ENCODE data around the gene DCDC1. TPM values are rescaled to one million over a fixed set of nuclear protein-coding genes. Genes with fewer than 3 reads are reported as not detected.

The DCDC1 gene
- total RNA-seq, 1 donor from 2014 or later, result 0.03 TPM

DNA sequence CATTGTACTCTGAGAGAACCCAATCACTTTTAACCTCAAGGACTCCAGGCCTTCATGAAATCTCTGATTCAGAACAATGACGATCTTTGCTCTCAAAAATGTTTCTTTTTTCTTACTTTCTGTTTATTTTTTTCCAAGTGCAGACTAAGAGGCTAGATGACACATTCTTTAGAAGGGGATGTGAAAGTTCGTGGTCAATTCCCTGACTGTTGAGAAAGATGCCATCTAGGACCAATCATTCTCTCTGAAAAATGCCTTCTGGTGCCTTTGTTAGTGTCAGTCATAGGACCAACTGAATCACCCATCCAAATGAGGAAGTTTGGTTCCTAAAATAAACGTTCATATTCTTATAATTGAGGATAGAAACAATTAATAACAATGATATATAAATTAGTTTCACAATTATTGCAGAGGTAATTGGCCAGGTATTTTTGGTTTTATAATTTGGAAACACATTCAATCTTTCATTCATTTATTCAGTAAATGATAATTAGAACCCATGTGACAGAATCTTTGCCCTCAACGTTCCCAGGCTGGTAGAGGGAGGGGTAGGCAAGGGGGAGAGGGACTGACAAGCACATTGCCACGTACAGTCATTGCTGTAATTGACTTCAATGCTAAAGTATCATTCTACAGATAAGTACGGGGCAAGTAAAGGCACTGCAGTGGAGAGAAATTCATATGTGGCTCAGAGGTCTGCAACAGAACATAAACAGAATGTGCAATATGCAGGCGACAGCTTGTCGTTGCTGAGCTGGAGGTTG, 450.0 kb downstream of the DCDC1 start:
- peak; percentile 19 for DNase-seq (ENCODE audit: low read depth)

DNA sequence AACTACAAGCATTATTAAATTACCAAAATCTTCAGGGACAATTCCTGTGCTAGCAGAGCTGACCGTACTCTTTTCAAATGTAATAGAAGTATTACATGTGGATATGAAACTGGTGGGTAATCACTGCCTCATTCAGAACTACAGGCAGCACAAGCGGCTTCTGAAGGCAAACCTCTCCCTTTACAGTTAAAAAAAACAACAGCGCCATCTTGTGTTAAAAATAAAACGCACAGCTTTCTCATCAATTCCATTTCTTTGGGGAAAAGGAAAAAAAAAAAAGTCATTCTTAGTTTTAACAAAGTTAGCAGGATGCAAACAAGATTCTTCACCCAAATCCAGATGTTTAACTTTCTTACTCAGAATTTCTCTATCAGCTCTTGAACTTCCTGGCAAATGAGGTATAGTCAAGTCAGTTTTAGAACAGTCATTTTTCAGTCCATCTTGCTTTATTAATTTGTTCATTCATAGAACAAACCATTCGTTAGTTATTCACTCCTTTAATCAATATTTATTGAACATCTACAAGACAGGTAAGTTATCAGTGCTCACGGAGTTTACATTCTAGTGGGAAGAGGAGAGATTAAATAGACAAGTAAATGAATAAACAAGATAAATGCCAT, 451.6 kb downstream of the DCDC1 start:
- peak; percentile 77 for DNase-seq (ENCODE audit: low read depth)

DNA sequence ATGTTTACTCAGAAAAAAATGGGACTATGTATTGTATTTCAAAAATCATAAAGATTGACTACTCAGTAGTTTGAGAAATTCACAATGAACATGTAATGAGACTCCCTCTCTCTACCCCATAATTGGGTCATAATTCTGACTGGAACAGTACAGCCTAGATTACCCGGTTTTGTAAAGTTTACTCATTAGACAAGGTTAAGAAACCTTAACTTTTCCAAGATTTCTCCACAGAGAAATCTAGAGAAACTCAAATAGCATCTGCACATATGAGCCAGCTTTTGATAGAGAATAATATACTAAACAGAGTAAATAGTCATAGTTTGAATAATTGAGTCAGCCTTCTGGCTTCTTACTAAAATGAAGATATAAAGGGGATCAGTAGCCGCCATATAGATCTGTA, 452.3 kb downstream of the DCDC1 start:
- no peak for DNase-seq (ENCODE audit: low read depth)

DNA sequence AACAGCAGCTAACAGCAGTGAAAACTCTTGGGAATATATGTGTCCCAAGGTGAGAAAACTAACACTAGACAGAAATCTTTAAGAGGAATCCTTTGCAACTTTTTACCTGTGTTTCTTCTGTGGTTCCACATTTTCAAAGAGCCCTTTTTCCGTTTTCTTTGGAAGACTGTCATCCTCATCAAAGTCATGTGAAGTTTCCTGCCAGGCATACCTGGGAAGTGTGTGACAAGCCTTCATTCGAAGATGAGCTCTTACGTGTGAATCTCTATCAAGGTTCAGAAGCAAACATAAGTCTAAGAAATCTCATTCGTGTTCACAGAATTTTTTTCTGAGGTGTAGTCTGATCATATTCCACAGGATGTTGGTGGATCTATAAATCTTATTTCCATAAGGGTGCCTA, 452.8 kb downstream of the DCDC1 start:
- DNase-seq (ENCODE audit: low read depth), result no peak

DNA sequence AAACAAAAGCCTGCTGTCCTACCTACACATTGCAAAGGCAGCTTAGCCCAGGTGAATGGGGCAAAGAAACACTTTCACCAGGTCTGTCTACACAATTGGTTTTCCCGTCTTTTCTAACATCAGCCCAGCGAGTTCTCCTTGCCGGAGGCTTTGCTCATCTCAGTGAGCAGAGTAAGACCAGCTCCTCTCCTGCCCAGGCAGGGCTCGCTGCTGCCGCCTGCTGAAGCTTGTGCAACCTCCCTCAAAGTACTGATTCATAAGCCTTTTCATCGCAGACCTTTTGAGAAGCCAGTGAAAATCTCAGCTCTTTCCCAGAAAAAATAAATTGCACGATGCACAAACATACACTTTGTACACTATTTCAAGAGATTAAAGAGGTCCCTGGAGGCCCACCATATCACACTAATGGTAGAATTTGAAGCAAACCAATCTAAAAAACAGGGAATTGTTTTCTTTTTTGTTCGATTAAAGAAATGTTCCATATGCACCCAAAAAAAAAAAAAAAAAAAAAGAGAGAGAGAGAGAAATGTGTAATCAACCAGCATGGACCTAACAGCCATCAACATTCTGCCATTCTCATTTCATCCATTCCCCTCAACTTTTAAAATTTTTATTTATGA, 455.3 kb downstream of the DCDC1 start:
- DNase-seq (ENCODE audit: low read depth), result peak; percentile 72

DNA sequence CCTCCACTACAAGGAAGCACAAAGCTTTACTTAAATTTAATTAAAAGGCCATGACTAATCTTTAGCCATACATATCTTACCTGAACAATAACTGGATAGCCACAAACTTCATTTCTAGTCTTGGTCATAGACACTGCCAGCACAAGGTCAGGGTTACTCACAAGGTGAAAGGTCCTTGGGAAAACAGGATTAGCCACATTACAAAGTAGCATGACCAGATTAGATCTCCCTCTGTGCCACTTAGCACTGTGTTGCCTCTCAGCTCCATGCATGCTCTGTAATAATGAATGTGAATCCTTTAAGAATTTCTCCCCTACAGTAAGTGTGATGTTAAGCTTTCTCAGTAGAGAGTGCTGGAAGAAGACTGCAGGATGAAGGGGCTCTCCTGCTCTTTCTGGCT, 458.3 kb downstream of the DCDC1 start:
- DNase-seq (ENCODE audit: low read depth), result no peak

DNA sequence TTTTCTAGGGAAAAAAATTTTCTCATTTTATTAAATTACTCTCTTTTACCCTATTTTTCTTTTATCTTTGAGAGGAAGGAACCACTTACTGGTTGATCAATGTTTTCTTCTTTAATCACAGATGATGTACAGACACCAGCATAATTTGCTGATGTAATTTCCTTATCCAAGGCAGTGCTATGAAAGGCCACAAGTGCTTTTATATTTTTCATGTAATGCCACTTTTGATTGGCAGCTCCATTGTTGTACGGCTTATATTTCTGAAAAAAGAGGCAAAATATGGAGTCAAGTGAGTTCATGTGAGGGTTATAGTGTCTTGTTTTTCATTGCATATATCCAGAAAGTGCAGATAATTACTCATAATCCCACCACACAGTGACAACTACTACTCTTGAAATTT, 460.7 kb downstream of the DCDC1 start:
- no peak for DNase-seq (ENCODE audit: low read depth)

DNA sequence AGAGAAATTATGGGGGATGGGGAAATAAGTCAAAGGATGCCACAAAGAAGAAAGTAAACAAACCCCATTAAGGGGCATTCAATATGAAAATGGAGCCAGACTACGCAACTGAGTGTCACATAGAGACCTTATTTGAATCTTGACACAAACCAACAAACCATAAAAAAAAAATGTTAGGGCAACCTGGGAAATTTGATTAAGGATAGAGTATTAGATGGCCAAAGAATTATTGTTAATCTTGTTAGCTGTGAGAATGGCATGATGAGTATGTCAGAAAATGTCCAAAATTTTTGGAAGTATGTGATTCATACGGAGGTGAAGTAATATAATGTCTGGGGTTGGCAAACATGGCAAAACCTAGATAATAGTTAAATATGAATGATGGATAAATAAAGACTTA, 461.3 kb downstream of the DCDC1 start:
- DNase-seq (ENCODE audit: low read depth), result no peak

DNA sequence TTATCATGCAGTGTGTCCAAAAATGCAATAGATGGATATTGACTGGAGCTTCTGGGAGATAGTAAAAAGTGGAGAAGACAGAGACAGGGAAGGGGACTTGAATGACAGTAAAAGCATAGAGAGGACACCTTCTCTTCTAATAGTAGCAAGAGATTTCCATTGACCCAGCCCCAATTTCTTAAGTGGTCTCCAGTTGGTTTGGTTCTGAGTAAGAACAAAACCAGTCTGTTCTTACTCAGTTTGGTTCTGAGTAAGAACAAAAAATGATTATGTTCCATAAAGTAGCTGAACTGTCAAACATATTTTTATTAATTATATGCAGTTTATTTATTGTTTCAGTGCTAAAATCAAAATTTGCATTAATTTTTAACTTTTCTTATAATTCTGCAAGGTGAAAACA, 466.6 kb downstream of the DCDC1 start:
- DNase-seq (ENCODE audit: low read depth), result no peak

DNA sequence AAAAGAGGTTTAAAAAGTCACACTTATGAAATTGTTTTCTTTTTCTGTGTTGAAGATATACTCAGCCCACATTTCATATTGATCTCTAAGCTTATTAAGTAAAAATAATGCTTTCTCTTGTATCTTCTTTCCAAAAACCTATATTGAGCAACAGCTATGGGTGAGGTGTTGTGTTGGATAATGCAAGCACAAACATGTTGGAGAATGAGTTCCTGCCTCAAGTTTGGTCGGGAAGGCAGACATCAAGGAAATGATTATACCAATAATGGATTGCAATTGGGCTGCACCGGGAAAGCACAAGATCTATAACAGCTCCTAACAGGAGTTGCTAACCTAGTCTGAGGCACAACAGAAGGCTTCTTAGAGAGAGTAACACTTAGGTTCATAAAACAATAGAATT, 474.5 kb downstream of the DCDC1 start:
- DNase-seq (ENCODE audit: low read depth), result no peak

DNA sequence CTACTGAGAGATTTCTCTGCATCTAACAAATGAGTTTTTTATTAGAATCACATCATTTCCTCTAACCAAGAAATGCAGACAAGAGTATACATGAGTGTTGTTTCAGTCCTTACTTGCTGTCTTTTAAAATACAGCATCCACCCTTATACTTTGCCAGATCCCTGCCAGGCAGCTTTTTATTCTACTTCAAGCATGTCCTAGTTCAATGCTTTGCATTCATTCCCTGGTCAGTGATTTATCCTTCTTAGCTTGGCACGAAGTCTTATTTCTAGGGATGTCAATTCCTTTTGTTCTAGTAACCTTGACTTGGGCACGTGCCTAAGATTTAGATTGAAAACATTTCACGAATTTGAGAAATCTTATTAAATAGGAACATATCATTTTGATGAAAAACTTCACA, 476.2 kb downstream of the DCDC1 start:
- no peak for DNase-seq (ENCODE audit: low read depth)

DNA sequence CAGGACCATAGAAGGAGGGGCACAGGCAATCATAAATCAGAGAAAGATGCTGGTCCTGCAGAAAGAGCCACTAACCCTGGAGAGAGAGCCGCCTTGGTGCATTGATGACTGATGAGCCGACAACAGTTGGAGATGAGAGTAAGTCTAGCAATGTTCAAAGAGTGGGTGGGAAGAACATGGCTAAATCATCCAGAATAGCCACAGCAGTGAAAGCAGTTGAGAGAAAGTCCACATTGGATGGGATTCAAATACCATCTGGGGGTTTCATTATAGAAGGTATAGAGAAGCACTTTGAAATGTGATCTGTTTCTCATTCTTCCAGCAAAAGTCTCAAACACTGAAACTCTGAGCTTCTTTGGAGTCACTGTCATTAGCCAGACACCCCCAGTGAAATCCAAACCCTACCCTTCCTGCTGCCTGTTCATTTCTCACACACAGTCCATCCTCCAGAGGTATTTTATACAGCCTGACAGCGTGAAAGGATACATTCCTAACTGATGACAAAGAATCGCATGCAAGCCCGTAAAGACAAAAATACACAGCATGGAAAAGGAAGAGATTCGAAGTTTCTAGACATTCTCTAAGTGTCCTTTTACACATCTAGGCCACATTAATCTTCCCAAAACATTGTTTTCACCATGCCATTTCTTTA, 480.3 kb downstream of the DCDC1 start:
- peak; percentile 46 for DNase-seq (ENCODE audit: low read depth)

DNA sequence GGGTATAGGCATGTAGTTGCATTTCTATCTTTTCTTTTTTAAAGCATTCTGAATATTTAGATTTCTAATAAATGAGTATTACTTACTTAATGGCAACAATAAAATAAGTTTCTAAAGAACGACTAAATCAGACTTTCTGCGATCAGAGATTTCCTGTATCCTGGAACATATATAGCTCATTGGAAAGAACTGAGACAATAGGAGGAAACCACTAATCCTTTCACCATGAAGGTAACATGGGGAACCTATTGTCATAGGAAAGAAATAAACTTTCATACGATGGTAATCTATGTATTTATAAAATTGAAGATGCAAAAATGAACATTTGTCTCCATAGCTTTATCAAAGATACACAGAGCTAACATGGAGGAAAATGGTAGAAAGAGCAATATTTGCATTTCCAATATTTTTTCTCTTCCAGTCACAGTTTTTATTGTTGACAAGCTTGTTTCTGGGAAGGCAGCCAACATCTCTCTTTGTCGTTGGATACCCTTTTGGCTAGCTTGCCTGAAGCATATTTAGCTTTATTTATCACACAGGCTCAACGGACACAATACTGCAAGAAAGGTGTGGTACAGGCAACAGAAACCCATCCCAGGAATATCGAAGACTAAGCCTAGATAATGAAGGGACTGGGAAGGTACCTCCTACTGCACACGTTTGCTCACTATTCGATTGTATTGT, 490.1 kb downstream of the DCDC1 start:
- DNase-seq (ENCODE audit: low read depth), result peak; percentile 55

DNA sequence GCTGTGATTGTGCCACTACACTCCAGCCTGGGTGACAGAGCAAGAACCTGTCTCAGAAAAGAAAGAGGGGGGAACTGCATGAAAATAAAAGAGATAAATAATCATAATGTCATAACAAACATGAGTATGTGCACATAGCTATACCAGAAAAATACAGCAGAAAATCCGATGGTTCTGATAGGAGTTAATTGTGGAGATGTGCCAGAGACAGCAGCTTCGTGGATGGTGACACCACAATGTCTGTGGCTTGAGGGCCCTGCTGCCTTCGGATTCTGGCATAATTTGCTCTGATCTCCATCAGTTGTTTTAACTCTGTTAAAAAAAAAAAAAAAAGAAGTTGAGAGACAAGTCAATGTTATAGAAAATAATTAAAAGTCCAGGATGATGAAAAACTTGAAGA, 491.1 kb downstream of the DCDC1 start:
- no peak for DNase-seq (ENCODE audit: low read depth)

DNA sequence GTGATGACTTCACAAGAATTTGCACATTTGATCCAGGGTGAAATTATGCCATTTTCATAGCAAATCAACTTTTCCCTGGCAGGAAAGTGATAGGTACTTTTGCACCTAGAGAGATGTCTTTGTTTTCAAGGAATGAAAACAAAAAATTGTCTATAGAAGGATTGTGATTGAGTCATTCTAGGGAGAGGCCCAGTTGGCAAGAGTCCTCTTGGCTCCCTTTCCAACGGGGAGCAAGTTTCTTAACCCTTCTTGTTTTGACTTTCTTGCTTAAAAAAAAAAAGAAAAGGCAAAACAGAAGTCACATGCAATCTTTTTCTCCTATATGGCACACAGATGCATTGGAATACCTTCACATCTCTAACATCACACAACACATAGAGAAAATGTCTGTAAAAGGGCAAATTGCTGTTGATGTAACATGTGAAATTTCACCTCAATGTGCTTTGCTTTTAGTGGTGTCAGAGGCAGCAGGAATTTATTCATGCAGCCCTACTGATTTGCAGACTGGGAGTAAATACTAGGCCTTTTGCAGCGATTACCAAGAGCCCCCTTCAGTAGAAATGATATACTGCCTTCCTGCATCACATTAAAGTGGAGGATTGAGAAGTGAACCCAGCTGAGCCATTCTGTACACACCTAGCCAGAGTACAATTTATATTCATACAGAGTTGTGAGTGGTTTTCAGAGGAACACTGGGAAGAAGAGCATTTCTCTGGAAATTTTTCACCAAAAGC, 492.7 kb downstream of the DCDC1 start:
- DNase-seq (ENCODE audit: low read depth), result peak; percentile 28

DNA sequence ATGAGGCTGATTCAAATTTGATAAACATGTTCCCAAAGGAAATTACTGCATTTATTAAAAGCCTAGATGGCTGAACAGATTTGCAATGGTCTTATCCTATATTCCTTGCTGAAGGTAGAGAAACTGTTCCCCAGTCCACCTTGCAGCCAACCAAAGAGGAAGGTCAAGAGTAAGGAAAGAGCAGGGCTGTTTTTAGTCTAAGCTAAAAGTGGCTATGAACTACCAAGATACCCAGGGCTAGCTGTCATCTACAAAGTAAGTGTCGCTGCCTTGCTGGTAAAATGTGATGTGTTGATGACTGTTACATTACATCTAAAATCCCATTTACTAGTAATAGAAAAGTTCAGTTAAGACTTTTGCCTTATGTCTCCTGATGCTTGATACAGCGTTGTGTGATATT, 493.3 kb downstream of the DCDC1 start:
- DNase-seq (ENCODE audit: low read depth), result no peak

DNA sequence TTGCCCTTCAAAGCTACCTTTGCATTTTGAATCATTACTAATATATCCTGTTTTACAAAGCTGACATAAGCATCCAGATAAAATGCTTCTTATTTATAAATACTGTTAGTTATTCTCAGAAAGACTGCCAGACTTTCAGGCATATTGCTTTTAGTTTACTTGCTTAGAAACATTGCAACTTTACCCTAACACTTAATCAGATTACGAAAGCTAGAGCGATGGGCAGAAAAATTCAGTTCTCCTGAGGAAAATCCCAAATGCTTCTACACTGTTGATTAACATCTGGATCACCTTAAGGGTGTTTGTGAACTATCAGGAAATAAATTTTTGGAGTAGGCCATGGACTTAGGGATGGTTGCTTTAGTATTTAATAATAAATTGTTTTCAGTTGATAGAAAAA, 493.7 kb downstream of the DCDC1 start:
- no peak for DNase-seq (ENCODE audit: low read depth)

DNA sequence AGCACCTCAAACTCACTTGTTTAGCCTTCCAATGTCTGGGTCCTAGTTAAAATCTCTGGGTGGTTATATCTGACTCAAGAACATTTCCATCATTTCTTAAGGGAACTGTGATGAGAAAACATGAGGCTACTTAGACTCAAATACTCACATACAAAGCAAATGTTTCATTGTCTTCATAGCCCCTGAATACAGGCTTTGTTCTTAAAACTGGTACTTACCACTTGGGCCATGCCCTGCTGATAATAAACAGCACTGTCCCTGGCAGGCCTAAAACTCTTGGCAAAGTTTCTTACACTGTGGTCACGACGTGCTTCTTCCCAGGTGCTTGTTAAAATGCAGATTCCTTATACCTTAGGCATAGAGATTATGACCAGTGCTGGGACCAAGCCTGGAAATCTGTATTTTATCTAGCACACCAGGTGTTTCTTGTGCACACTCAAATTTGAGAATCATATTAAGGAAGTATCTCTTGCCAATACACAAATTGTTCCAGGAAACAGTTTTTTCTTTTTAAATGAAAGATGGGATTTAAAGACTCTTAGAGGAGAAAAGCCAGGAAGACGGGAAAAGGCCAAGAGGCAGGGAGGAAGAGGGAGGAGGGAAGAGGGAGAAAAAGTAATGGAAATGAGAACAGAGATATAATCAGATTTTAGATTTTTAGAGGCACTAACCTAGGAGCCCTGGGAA, 495.5 kb downstream of the DCDC1 start:
- no peak for DNase-seq (ENCODE audit: low read depth)

DNA sequence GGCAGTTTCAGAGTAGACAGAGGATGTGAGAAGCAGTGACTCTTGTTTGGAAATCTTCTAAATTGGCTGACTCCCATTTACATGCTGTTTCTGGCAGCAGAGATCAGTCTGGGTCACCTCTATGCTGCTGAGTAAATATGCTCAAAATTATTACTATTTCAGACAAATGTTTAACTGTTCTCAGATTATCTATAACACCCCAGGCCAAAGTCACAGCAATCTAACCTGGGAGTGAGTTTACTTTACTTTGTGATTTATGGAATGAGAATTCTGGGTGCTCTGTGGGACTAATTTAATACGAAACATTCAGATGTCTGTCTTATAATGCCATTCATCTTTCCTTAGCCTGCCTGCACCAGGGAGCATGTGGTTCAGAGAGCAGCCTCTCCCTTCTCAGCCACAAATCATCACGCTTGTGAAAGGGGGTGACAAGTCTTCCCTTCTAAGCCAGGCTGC, 500.9 kb downstream of the DCDC1 start:
- no peak for DNase-seq (ENCODE audit: low read depth)

DNA sequence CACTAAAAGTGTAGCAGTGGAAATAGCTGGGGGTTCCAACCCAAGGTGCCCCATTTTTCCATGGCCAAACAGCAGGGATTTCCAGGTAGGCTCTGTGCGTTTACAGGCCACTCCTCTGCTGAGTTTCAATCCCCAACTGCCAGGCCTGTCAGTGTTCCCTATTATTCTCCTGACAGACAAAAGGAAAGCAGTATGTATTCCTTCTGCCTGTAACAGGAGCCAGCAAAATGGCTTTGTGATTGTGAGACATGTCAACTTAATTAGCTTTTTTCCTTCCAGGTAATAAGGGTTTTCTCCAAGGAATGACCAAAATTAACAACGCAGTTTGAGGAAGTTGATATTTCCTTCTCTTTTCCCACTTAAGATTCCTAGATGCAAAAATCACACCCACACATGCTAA, 506.3 kb downstream of the DCDC1 start:
- DNase-seq (ENCODE audit: low read depth), result no peak

Data from myocyte (in vitro differentiated cells).